ENCODE measurements around the gene SRRM1.

SRRM1 gene

DNA sequence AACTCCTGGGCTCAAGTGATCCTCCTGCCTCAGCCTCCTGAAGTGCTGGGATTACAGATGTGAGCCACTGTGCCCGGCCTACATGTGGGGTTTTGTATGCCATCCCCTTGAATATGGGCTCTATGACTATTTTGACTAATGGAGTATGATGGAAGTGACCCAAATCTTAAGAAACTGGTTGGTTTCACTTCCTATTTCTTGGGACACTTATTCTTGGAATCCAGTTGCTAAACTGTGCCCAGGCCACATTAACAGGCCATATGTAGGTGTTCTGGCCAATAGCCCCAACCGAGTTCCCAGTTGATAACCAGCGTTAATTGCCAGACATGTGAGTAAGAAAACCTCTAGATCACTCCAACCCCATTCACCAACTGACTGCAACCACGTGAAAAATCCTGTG is 65.8 kb downstream of the SRRM1 start:
- CTCF ChIA-PET, result no interaction called here
- POLR2A ChIA-PET, result no interaction called here
- DNase-seq (ENCODE audit: extremely low spot score), result no peak

DNA sequence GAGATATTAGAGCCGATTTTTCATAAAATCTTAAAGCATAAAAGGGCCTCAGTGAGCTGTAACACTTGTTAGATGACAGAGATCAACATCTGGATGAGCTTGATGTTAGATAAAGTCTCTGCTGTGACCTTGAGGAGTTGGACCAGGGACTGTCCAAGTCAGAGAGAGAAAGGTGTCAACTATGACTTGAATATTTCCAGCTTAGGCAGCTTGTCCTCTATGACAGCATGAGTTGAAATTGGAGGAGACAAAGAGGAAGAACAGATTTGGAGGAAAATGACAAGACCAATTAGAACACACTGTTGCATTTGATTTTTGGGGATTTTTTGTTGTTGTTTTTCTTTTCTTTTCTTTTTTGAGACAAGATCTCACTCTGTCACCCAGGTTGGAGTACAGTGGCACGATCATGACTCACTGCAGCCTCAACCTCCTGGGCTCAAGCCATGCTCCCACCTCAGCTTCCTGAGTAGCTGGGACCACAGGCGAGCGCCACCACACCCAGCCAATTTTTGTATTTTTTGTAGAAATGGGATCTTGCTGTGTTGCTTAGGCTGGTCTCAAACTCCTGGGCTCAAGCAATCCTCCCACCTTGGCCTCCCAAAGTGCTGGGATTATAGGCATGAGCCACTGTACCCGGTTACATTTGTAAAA is 66.8 kb downstream of the SRRM1 start:
- ChIA-PET CTCF (interaction anchor here (0.6 kb wide), 1 partner anchor 22 kb away, joined by 3 read pairs; no protein-coding TSS in a partner anchor), POLR2A (interaction anchor here (1.0 kb wide), 1 partner anchor 10 kb away, joined by 3 read pairs; no protein-coding TSS in a partner anchor)
- no peak for DNase-seq (ENCODE audit: extremely low spot score)
- TF ChIP-seq ZNF384 (IDR thresholded peaks at IDR 0.05) (no peak), CTBP1 (IDR thresholded peaks at IDR 0.05; ENCODE audit: borderline replicate concordance) (no peak), ARNT (IDR thresholded peaks at IDR 0.05) (no peak), SP1 (IDR thresholded peaks at IDR 0.05) (no peak), LEF1 (IDR thresholded peaks at IDR 0.05; ENCODE audit: borderline replicate concordance) (no peak), FOXK2 (IDR thresholded peaks at IDR 0.05) (no peak), HDGF (IDR thresholded peaks at IDR 0.05; ENCODE audit: borderline replicate concordance) (no peak), BHLHE40 (IDR thresholded peaks at IDR 0.05; ENCODE audit: borderline replicate concordance) (no peak), L3MBTL2 (conservative IDR thresholded peaks at IDR 0.05) (no peak), ELF4 (IDR thresholded peaks at IDR 0.05) (no peak), FOXM1 (IDR thresholded peaks at IDR 0.05; ENCODE audit: borderline replicate concordance) (no peak), SUZ12 (IDR thresholded peaks at IDR 0.05) (no peak), NFRKB (IDR thresholded peaks at IDR 0.05) (no peak), FOXA1 (IDR thresholded peaks at IDR 0.05) (no peak)

More for the DNA sequence above, 65.8 kb downstream of the SRRM1 start:
- TF ChIP-seq BHLHE40 (IDR thresholded peaks at IDR 0.05; ENCODE audit: borderline replicate concordance) (no peak), TARDBP (IDR thresholded peaks at IDR 0.05) (no peak), NFRKB (IDR thresholded peaks at IDR 0.05) (no peak)

DNA sequence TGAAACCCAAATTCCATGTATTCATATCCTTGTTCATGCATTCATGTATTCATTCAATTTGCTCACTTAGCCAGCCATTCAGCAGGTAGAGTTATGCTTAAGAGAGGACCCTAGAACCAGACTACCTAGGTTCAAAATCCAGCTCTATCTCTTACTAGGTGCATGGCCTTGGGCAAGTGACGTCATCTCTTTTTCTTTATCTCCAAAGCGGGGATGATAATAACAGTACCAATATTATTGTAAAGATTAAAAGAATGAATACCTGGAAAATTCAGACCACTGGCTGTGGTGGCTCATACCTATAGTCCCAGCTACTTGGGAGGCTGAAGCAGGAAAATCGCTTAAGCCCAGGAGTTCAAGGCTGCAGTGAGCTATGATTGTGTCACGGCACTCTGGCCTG is 68.2 kb downstream of the SRRM1 start:
- no peak for TF ChIP-seq ELF4 (IDR thresholded peaks at IDR 0.05)
- TF ChIP-seq ARNT (IDR thresholded peaks at IDR 0.05), result no peak
- no peak for TF ChIP-seq NFRKB (IDR thresholded peaks at IDR 0.05)
- no peak for TF ChIP-seq FOXK2 (IDR thresholded peaks at IDR 0.05)
- TF ChIP-seq FOXA1 (IDR thresholded peaks at IDR 0.05), result no peak
- ChIA-PET POLR2A (no interaction called here), CTCF (no interaction called here)
- DNase-seq (ENCODE audit: extremely low spot score), result no peak

DNA sequence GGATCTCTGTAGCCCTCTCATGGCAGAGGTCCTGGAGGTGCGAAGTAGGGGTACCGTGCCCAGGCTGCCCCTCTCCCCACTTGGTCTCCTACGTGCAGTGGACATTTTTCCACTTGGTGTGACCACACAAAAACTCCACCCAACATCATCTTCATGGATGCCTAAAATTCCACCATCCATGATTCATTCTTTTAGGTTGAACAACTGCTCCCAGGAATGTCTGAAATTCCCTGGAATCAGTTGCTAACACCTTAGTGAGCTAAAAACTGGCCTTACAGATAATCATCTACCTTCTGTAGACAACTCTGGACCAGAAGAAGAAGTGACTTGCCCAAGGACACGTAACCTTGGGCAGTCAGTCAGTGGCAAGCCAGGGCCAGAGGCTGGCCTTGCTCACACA is 70.1 kb downstream of the SRRM1 start:
- ChIA-PET POLR2A (interaction anchor here (2.1 kb wide), 1 partner anchor 8 kb away, joined by 7 read pairs; no protein-coding TSS in a partner anchor), CTCF (no interaction called here)
- TF ChIP-seq HDGF (IDR thresholded peaks at IDR 0.05; ENCODE audit: borderline replicate concordance) (no peak), BHLHE40 (IDR thresholded peaks at IDR 0.05; ENCODE audit: borderline replicate concordance) (no peak)
- DNase-seq (ENCODE audit: extremely low spot score), result no peak

DNA sequence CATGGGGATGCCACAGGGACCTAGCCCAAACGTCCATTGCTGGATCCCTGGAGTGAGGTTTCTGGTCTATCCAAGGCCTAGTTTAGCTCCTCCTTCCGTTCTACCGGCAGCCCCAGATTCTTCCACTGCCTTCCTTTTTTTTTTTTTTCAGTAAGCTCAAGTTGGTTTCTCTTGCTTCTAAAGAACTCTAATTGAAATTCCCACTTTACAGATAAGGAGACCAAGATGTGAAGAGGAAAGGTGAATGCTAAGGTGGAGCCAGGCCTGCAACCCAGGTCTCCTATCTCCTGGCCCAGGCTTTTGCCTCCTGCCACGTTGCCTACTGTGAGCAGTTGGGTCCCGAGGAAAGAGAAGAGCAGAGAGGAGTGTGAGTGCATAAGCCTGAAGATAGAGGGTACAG is 70.6 kb downstream of the SRRM1 start:
- ChIA-PET CTCF (no interaction called here), POLR2A (interaction anchor here (2.1 kb wide), 1 partner anchor 8 kb away, joined by 7 read pairs; no protein-coding TSS in a partner anchor)
- TF ChIP-seq BHLHE40 (IDR thresholded peaks at IDR 0.05; ENCODE audit: borderline replicate concordance) (no peak), FOXA1 (IDR thresholded peaks at IDR 0.05) (no peak), LEF1 (IDR thresholded peaks at IDR 0.05; ENCODE audit: borderline replicate concordance) (no peak), ELF4 (IDR thresholded peaks at IDR 0.05) (no peak), FOXK2 (IDR thresholded peaks at IDR 0.05) (no peak), ARNT (IDR thresholded peaks at IDR 0.05) (no peak), TARDBP (IDR thresholded peaks at IDR 0.05) (no peak), CTBP1 (IDR thresholded peaks at IDR 0.05; ENCODE audit: borderline replicate concordance) (no peak), SUZ12 (IDR thresholded peaks at IDR 0.05) (no peak), NFRKB (IDR thresholded peaks at IDR 0.05) (no peak), ZNF384 (IDR thresholded peaks at IDR 0.05) (no peak), SP1 (IDR thresholded peaks at IDR 0.05) (no peak), L3MBTL2 (conservative IDR thresholded peaks at IDR 0.05) (no peak), HDGF (IDR thresholded peaks at IDR 0.05; ENCODE audit: borderline replicate concordance) (no peak)
- DNase-seq (ENCODE audit: extremely low spot score), result no peak

DNA sequence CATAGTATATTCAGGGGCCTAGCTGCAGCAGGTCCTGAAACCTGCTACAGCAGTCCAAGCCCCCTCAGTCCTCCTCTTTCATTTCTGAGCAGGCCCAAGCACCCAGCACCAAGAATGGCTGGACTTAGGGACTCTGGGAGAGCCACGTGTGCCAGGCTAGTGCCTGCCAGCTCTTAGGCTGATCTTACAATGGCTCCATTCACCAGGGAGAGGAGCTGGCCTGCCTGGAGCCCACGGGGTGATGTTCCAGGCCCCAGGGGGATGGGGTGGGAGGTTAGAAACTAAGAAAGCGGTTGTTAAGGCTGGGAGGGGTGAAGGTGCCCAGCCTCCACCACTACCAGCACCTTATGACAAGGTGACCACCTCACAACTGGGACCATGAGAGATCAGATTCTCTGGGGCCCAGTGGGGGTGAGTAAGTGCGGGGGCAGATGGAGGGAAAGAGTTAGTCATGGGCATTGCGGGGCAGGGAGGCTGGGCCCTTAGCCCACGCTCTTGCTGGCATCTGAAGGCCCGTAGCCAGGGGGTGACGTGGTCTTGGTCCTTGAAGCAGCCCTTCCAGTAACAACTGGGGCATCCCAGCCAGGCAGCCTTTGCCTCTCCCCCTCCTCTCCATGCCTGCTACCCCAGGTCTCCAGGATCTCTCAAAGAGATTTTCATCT is 71.9 kb downstream of the SRRM1 start:
- CTCF ChIA-PET, result no interaction called here
- TF ChIP-seq BHLHE40 (IDR thresholded peaks at IDR 0.05; ENCODE audit: borderline replicate concordance) (no peak), L3MBTL2 (conservative IDR thresholded peaks at IDR 0.05) (no peak), SUZ12 (IDR thresholded peaks at IDR 0.05) (no peak), FOXM1 (IDR thresholded peaks at IDR 0.05; ENCODE audit: borderline replicate concordance) (no peak), SP1 (IDR thresholded peaks at IDR 0.05) (no peak), TARDBP (IDR thresholded peaks at IDR 0.05) (no peak), FOXA1 (IDR thresholded peaks at IDR 0.05) (no peak), CTBP1 (IDR thresholded peaks at IDR 0.05; ENCODE audit: borderline replicate concordance) (no peak), LEF1 (IDR thresholded peaks at IDR 0.05; ENCODE audit: borderline replicate concordance) (no peak), NFRKB (IDR thresholded peaks at IDR 0.05) (no peak), ARNT (IDR thresholded peaks at IDR 0.05) (no peak), ZNF384 (IDR thresholded peaks at IDR 0.05) (no peak), ELF4 (IDR thresholded peaks at IDR 0.05) (no peak), HDGF (IDR thresholded peaks at IDR 0.05; ENCODE audit: borderline replicate concordance) (no peak), FOXK2 (IDR thresholded peaks at IDR 0.05) (no peak)
- TF ChIP-seq, protein P1, sequence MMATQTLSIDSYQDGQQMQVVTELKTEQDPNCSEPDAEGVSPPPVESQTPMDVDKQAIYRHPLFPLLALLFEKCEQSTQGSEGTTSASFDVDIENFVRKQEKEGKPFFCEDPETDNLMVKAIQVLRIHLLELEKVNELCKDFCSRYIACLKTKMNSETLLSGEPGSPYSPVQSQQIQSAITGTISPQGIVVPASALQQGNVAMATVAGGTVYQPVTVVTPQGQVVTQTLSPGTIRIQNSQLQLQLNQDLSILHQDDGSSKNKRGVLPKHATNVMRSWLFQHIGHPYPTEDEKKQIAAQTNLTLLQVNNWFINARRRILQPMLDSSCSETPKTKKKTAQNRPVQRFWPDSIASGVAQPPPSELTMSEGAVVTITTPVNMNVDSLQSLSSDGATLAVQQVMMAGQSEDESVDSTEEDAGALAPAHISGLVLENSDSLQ (IDR thresholded peaks at IDR 0.05), result no peak
- no peak for DNase-seq (ENCODE audit: extremely low spot score)
- POLR2A ChIA-PET, result interaction anchor here (1.0 to 2.1 kb wide), 2 partner anchors 9 to 10 kb away, joined by 3 to 7 read pairs; no protein-coding TSS in a partner anchor

DNA sequence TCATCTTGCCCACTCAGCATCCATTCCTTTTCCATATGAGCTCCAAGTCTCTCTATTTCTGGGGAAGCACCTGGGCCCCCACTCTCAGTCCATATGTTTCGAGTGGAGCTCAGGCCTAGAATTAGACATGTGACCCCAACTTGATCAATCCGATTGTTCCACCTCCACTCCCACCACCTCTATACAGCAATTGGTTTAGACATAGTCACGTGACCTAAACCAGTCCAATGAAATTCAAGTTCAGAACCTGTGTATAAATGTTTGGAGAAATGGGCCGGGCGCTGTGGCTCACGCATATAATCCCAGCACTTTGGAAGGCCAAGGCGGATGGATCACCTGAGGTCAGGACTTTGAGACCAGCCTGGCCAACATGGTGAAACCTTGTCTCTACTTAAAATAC is 72.6 kb downstream of the SRRM1 start:
- CTCF ChIA-PET, result no interaction called here

More for the DNA sequence above, 72.6 kb downstream of the SRRM1 start:
- no peak for DNase-seq (ENCODE audit: extremely low spot score)
- TF ChIP-seq, protein P1 (IDR thresholded peaks at IDR 0.05), result no peak
- TF ChIP-seq ARNT (IDR thresholded peaks at IDR 0.05), result no peak
- TF ChIP-seq FOXM1 (IDR thresholded peaks at IDR 0.05; ENCODE audit: borderline replicate concordance), result no peak
- TF ChIP-seq SP1 (IDR thresholded peaks at IDR 0.05), result no peak
- TF ChIP-seq FOXK2 (IDR thresholded peaks at IDR 0.05), result no peak
- no peak for TF ChIP-seq NFRKB (IDR thresholded peaks at IDR 0.05)
- POLR2A ChIA-PET, result no interaction called here

Data from HEK293T (cell line).